NCI-H128 (cell line): ENCODE results near the gene TFCP2.
"Not testable (repeated sequence)": the region's sequence is repeated elsewhere in the genome, so short reads cannot be mapped to it uniquely, and the experiment has no call there.

Source experiments
- DNase-seq: peaks from one replicate; lab custom pipeline; 2025; ENCODE audit not compliant: unreplicated experiment; lab: John Stamatoyannopoulos, UW

Gene TFCP2

DNA sequence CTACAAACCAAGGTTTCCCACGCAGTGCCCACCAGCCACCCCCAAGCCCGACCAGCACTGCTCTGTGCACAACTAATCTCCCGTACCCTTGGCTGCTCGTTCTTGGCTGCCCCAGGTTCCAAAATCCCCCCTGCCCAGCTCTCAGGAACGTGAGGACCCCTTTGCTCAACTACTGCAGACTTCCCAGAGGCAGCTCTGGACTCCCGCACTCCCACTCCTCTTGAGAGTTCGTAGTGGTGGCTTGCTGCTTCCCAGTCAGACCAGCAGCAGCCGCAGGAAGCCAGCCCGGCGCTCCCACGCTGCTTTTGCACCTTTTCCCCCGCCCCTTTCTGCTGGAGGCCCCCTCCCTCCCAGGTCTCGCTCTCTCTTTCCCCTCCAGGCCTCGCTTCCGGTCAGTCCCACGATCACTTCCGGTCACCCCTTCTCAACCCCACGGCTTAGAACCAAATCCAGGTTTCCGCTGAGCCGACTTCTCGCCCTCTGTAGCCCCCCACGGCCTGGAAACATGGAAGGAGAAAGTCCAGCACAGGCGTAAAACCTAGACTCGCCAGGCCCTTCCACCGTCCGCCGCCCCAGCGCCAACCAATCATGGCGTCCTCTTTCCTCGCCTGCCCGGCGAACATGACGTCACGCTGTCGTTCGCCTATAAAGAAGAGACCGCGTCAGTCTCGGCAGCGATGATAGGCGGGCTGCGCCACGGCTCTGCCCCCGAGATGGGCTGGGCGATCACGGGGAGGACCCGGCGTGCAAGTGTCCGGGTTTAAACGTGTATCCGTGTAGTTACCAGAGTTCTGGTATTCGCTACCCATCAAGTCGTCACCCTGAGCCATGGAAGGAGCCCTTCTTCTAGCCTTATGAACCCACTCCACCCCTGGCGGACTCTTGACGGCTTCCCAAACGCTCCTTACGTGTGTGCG lies at the start of gene TFCP2:
TFCP2 (minus strand) TSS at position 621 of the 917 bp plus-strand sequence. CDS start 713 bp downstream, outside the sequence.
- DNase-seq: peak; percentile 96

DNA sequence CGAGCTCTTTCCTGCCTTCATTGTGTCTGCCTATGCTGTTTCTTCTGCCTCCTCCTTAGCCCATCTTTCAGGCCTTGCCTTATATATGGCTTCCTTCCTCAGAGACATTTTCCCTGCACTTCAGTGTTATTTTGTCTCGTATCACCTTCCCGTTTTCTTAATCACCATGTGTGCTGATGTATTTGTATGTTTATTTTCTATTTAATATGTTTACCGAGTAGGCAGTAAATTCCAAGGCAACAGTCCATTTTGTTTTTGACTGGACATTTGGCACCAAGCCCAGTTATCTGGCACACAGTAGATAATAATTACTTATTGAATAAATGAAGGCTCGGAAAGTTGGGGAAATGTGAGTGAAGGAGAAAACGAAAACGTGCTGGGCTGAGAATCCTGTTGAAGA lies 49.5 kb upstream of the TFCP2 start:
- DNase-seq: no peak

- not testable (repeated sequence) for DNase-seq
Observed at GRCh38 chr12:51219857-51220256, 46.9 kb upstream of the TFCP2 start.

DNA sequence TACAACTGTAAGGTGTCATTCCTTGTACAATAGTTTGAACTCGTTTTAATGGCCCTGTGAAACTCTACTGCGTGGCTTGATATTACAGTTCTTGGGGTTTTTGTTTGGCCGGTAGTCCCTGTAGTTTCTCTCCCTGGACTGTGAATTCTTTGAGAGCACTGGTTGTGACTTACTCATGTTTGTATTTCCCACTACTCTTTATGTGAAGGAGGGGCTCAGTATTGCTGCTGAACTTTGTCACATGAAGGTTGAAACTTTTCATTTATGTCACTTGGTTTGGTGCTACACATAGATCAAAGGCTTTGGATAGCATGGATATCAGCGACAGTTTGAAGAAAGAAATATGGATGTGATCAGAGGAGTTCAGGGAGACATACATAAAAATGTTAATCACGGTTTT lies 46.4 kb upstream of the TFCP2 start:
- no peak for DNase-seq

GRCh38 chr12:51218607-51219161 lies 45.7 kb upstream of the TFCP2 start:
- no peak for DNase-seq

- peak; percentile 18 for DNase-seq
Observed at GRCh38 chr12:51217968-51218606, 45.2 kb upstream of the TFCP2 start, which contains the start of gene POU6F1. Gene POU6F1 (minus strand): TSS chr12:51218062. CDS start chr12:51206836, 11,226 bp downstream.

- no peak for DNase-seq
Observed at GRCh38 chr12:51217133-51217967, 44.4 kb upstream of the TFCP2 start.

GRCh38 chr12:51216642-51217041 lies 43.7 kb upstream of the TFCP2 start:
- DNase-seq: no peak

DNA sequence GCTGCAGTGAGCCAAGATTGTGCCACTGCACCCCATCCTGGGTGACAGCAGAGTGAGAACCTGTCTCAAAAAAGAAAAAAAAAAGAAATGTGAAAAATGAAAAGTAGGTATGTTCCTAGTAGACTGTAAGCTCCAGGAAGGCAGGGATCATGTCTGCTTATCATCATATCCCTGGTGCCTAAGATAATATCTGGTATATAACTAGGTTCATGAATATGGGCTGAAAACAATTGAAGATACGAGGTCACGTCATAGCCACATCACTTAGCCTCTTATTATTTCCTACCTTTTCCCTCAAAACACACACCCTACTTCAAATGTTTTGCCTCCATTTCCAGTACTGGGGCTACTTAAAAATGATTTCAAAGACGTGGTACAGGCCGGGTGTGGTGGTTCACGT lies 42.0 kb upstream of the TFCP2 start:
- DNase-seq: no peak

DNA sequence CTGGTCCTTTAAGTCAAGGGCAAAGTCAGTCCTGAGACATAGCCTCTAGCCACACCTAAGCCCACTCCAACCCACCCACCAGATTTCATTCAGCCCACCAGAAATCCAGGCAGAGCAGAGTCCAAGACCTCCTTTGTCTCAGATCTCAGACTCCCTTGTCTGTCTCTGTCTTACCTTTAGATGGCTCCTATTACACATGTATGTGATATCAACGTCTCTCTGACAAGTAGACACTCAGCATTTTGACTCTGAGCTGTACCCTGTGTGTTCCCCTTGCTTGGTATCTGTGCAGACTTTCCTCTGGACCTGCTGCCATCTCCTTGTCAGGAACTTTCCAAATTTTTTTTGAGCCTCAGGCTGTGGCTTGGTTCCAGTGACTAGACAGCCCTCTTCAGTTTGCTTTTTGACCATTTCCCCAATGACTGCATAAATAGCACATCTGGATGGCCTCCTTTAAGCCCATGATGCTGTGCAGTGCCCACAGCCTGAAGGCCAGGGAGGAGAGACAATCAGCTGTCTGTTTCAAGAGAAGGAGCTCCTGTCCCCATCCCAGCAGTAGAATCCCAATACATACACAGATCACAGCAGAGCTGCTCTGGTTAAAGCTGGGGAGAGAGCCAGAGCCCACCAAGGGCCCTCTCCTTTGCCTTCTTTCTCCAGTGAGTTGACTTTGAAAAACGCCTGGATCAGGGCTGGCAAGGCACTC lies 37.9 kb upstream of the TFCP2 start:
- DNase-seq: no peak

DNA sequence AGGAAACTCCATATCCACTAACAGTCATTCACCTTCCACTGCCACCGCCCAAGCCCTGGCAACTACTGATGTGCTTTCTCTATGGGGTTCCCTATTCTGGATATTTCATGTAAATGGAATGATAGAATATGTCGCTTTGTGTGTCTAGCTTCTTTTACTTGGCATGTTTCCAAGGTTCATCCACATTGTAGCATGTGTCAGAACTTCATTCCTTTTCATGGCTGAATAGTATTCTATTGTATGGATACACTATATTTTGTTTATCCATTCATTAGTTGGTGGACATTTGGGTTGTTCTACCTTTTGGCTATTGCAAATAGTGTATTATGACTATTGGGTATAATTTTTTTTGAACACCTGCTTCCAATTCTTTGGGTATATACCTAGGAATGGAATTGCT lies 36.3 kb upstream of the TFCP2 start:
- no peak for DNase-seq

- no peak for DNase-seq
Observed at GRCh38 chr12:51208016-51208660, 35.2 kb upstream of the TFCP2 start.

DNA sequence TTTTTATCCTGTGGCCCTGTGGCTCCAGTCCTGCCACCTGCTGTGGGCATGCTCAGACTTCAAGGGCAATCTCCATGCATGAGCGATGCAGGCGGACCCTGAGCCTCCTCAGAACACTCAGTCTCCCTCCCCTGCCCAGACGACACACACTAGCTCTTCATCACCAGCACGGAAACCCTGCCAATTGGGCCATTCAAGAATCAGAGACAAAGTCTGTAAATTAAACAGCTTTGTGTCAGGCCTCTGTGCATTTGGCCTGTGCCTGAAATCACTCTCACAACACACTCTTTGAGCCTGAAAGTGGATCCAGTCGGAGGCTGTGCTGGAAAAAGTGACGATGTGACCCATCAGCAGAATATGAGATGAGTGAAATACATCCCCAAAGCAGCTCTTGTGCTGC lies 32.4 kb upstream of the TFCP2 start:
- no peak for DNase-seq

- DNase-seq: no peak
Observed at GRCh38 chr12:51202718-51203117, 29.8 kb upstream of the TFCP2 start.

GRCh38 chr12:51200806-51201205 lies 27.9 kb upstream of the TFCP2 start:
- DNase-seq: no peak

GRCh38 chr12:51200156-51200555 lies 27.2 kb upstream of the TFCP2 start:
- no peak for DNase-seq

- no peak for DNase-seq
Observed at GRCh38 chr12:51199366-51199945, 26.5 kb upstream of the TFCP2 start.

- DNase-seq: no peak
Observed at GRCh38 chr12:51198568-51199365, 25.8 kb upstream of the TFCP2 start.
